ENCODE data around the gene UROC1.

UROC1 gene

GRCh38 chr3:126541628-126542339 is 24.2 kb upstream of the UROC1 start:
- no peak for FAIRE-seq
- no peak for DNase-seq (ENCODE audit: insufficient read length, low spot score)
- TF ChIP-seq POLR2A (IDR thresholded peaks at IDR 0.05; ENCODE audit: low read depth, low read length) (no peak), PAX5 (IDR thresholded peaks at IDR 0.05; ENCODE audit: insufficient read depth, low read length, severe bottlenecking) (no peak), SPI1 (IDR thresholded peaks at IDR 0.05; ENCODE audit: low read depth, low read length) (no peak), TAF1 (IDR thresholded peaks at IDR 0.05; ENCODE audit: low read depth, low read length) (no peak)

GRCh38 chr3:126540951-126541627 is 23.5 kb upstream of the UROC1 start:
- FAIRE-seq: no peak
- TF ChIP-seq PAX5 (IDR thresholded peaks at IDR 0.05; ENCODE audit: insufficient read depth, low read length, severe bottlenecking) (no peak), POU2F2 (IDR thresholded peaks at IDR 0.05; ENCODE audit: low read depth, low read length) (no peak), POLR2AphosphoS5 (IDR thresholded peaks at IDR 0.05; ENCODE audit: low read depth, low read length) (no peak), TAF1 (IDR thresholded peaks at IDR 0.05; ENCODE audit: low read depth, low read length) (no peak), POLR2A (IDR thresholded peaks at IDR 0.05; ENCODE audit: low read depth, low read length) (no peak), SPI1 (IDR thresholded peaks at IDR 0.05; ENCODE audit: low read depth, low read length) (no peak)
- DNase-seq (ENCODE audit: insufficient read length, low spot score): no peak

GRCh38 chr3:126540342-126540849 is 22.8 kb upstream of the UROC1 start:
- FAIRE-seq: no peak
- peak; percentile 56 for TF ChIP-seq SPI1 (IDR thresholded peaks at IDR 0.05; ENCODE audit: low read depth, low read length)
- no peak for TF ChIP-seq POU2F2 (IDR thresholded peaks at IDR 0.05; ENCODE audit: low read depth, low read length)
- DNase-seq (ENCODE audit: insufficient read length, low spot score): no peak

- FAIRE-seq: peak; percentile 86
- DNase-seq (ENCODE audit: insufficient read length, low spot score): no peak
- no peak for TF ChIP-seq SPI1 (IDR thresholded peaks at IDR 0.05; ENCODE audit: low read depth, low read length)
- no peak for TF ChIP-seq POU2F2 (IDR thresholded peaks at IDR 0.05; ENCODE audit: low read depth, low read length)
- TF ChIP-seq POLR2A (IDR thresholded peaks at IDR 0.05; ENCODE audit: low read depth, low read length): no peak
- no peak for TF ChIP-seq POLR2AphosphoS5 (IDR thresholded peaks at IDR 0.05; ENCODE audit: low read depth, low read length)
- TF ChIP-seq PAX5 (IDR thresholded peaks at IDR 0.05; ENCODE audit: insufficient read depth, low read length, severe bottlenecking): no peak
- no peak for TF ChIP-seq TAF1 (IDR thresholded peaks at IDR 0.05; ENCODE audit: low read depth, low read length)
Measured at GRCh38 chr3:126539558-126540250, 22.1 kb upstream of the UROC1 start.

GRCh38 chr3:126538966-126539365 is 21.4 kb upstream of the UROC1 start:
- DNase-seq (ENCODE audit: insufficient read length, low spot score) (no peak), FAIRE-seq (no peak)
- TF ChIP-seq PAX5 (IDR thresholded peaks at IDR 0.05; ENCODE audit: insufficient read depth, low read length, severe bottlenecking) (no peak), POLR2A (IDR thresholded peaks at IDR 0.05; ENCODE audit: low read depth, low read length) (no peak), SPI1 (IDR thresholded peaks at IDR 0.05; ENCODE audit: low read depth, low read length) (no peak), TAF1 (IDR thresholded peaks at IDR 0.05; ENCODE audit: low read depth, low read length) (no peak), POU2F2 (IDR thresholded peaks at IDR 0.05; ENCODE audit: low read depth, low read length) (no peak), POLR2AphosphoS5 (IDR thresholded peaks at IDR 0.05; ENCODE audit: low read depth, low read length) (no peak)

- TF ChIP-seq POLR2A (IDR thresholded peaks at IDR 0.05; ENCODE audit: low read depth, low read length): no peak
- no peak for TF ChIP-seq TAF1 (IDR thresholded peaks at IDR 0.05; ENCODE audit: low read depth, low read length)
- TF ChIP-seq SPI1 (IDR thresholded peaks at IDR 0.05; ENCODE audit: low read depth, low read length): no peak
- TF ChIP-seq PAX5 (IDR thresholded peaks at IDR 0.05; ENCODE audit: insufficient read depth, low read length, severe bottlenecking): no peak
- TF ChIP-seq POLR2AphosphoS5 (IDR thresholded peaks at IDR 0.05; ENCODE audit: low read depth, low read length): no peak
- TF ChIP-seq POU2F2 (IDR thresholded peaks at IDR 0.05; ENCODE audit: low read depth, low read length): no peak
- no peak for DNase-seq (ENCODE audit: insufficient read length, low spot score)
- no peak for FAIRE-seq
Measured at GRCh38 chr3:126538316-126538715, 20.7 kb upstream of the UROC1 start.

GRCh38 chr3:126537730-126538281 is 20.2 kb upstream of the UROC1 start:
- FAIRE-seq: no peak
- no peak for DNase-seq (ENCODE audit: insufficient read length, low spot score)
- no peak for TF ChIP-seq PAX5 (IDR thresholded peaks at IDR 0.05; ENCODE audit: insufficient read depth, low read length, severe bottlenecking)
- no peak for TF ChIP-seq POU2F2 (IDR thresholded peaks at IDR 0.05; ENCODE audit: low read depth, low read length)
- no peak for TF ChIP-seq POLR2AphosphoS5 (IDR thresholded peaks at IDR 0.05; ENCODE audit: low read depth, low read length)
- TF ChIP-seq TAF1 (IDR thresholded peaks at IDR 0.05; ENCODE audit: low read depth, low read length): no peak
- no peak for TF ChIP-seq SPI1 (IDR thresholded peaks at IDR 0.05; ENCODE audit: low read depth, low read length)
- TF ChIP-seq POLR2A (IDR thresholded peaks at IDR 0.05; ENCODE audit: low read depth, low read length): no peak

GRCh38 chr3:126537116-126537729 is 19.6 kb upstream of the UROC1 start:
- no peak for DNase-seq (ENCODE audit: insufficient read length, low spot score)
- no peak for TF ChIP-seq TAF1 (IDR thresholded peaks at IDR 0.05; ENCODE audit: low read depth, low read length)
- no peak for TF ChIP-seq PAX5 (IDR thresholded peaks at IDR 0.05; ENCODE audit: insufficient read depth, low read length, severe bottlenecking)
- no peak for TF ChIP-seq SPI1 (IDR thresholded peaks at IDR 0.05; ENCODE audit: low read depth, low read length)
- TF ChIP-seq POLR2A (IDR thresholded peaks at IDR 0.05; ENCODE audit: low read depth, low read length): no peak
- no peak for TF ChIP-seq POLR2AphosphoS5 (IDR thresholded peaks at IDR 0.05; ENCODE audit: low read depth, low read length)
- no peak for TF ChIP-seq POU2F2 (IDR thresholded peaks at IDR 0.05; ENCODE audit: low read depth, low read length)
- no peak for FAIRE-seq

- no peak for DNase-seq (ENCODE audit: insufficient read length, low spot score)
- TF ChIP-seq SPI1 (IDR thresholded peaks at IDR 0.05; ENCODE audit: low read depth, low read length): no peak
- no peak for TF ChIP-seq POU2F2 (IDR thresholded peaks at IDR 0.05; ENCODE audit: low read depth, low read length)
- no peak for TF ChIP-seq PAX5 (IDR thresholded peaks at IDR 0.05; ENCODE audit: insufficient read depth, low read length, severe bottlenecking)
- TF ChIP-seq POLR2AphosphoS5 (IDR thresholded peaks at IDR 0.05; ENCODE audit: low read depth, low read length): no peak
- TF ChIP-seq TAF1 (IDR thresholded peaks at IDR 0.05; ENCODE audit: low read depth, low read length): no peak
- TF ChIP-seq POLR2A (IDR thresholded peaks at IDR 0.05; ENCODE audit: low read depth, low read length): no peak
- no peak for FAIRE-seq
Measured at GRCh38 chr3:126536126-126536525, 18.6 kb upstream of the UROC1 start.

All from GM12891 (cell line).